Measurements from ENCODE around the gene NFATC2.

- TF ChIP-seq POLR2AphosphoS5 (IDR thresholded peaks at IDR 0.05; ENCODE audit: low read depth, low read length) (no peak), FOSL1 (IDR thresholded peaks at IDR 0.05; ENCODE audit: insufficient read depth, low read depth, low read length) (no peak), CHD1 (IDR thresholded peaks at IDR 0.05; ENCODE audit: low read depth, low read length) (no peak), CTCF (IDR thresholded peaks at IDR 0.05; ENCODE audit: control extremely low read depth in 1 of 3, insufficient read depth in 1 of 3, low read depth in 1 of 3, low read length in 3 of 3) (no peak), RFX5 (IDR thresholded peaks at IDR 0.05; ENCODE audit: borderline replicate concordance, low read depth, low read length) (no peak), EZH2 (IDR thresholded peaks at IDR 0.05; ENCODE audit: low read depth, low read length, severe bottlenecking) (no peak), CBX8 (IDR thresholded peaks at IDR 0.05; ENCODE audit: borderline replicate concordance, low read depth, low read length) (no peak), TEAD4 (IDR thresholded peaks at IDR 0.05; ENCODE audit: low read depth, low read length) (no peak), USF2 (IDR thresholded peaks at IDR 0.05; ENCODE audit: low read length) (no peak), ZNF274 (IDR thresholded peaks at IDR 0.05; ENCODE audit: borderline replicate concordance, extremely low read depth, low read length) (no peak), BRCA1 (IDR thresholded peaks at IDR 0.05; ENCODE audit: low read depth, low read length) (no peak), EP300 (IDR thresholded peaks at IDR 0.05; ENCODE audit: borderline replicate concordance in 1 of 2, low read depth in 2 of 2, low read length in 2 of 2) (no peak), POLR2A (IDR thresholded peaks at IDR 0.05; ENCODE audit: control extremely low read depth in 1 of 2, low read depth in 2 of 2, low read length in 2 of 2) (no peak), POU5F1 (IDR thresholded peaks at IDR 0.05; ENCODE audit: low read depth, low read length) (no peak)
Measured at GRCh38 chr20:51540580-51540979, 1.9 kb downstream of the NFATC2 start.
